ENCODE data around the gene PACS2.

PACS2 gene

GRCh38 chr14:105378199-105378598 lies 63.7 kb downstream of the PACS2 start:
- H3K27ac ChIP-seq (replicated peaks): no peak overlapping the region
- DNase-seq (ENCODE audit: low read depth in 1 of 2, low spot score in 1 of 2): no peak
- H3K4me3 ChIP-seq (replicated peaks; ENCODE audit: insufficient read depth, low read length): no peak overlapping the region

GRCh38 chr14:105378873-105379685 lies 64.5 kb downstream of the PACS2 start:
- DNase-seq (ENCODE audit: low read depth in 1 of 2, low spot score in 1 of 2): no peak
- TF ChIP-seq GABPA (IDR thresholded peaks at IDR 0.05; ENCODE audit: low read depth) (no peak), CTCF (IDR thresholded peaks at IDR 0.05; ENCODE audit: insufficient read depth, low read length) (no peak), SPI1 (IDR thresholded peaks at IDR 0.05; ENCODE audit: borderline replicate concordance, low read depth) (no peak), POLR2AphosphoS5 (IDR thresholded peaks at IDR 0.05; ENCODE audit: low read depth) (no peak), REST (IDR thresholded peaks at IDR 0.05; ENCODE audit: insufficient replicate concordance, low read depth) (no peak)

More at GRCh38 chr14:105378199-105378598, 63.7 kb downstream of the PACS2 start:
- no peaks in the 10 kb centered on the region for H3K27me3 ChIP-seq (ENCODE audit: insufficient read depth, poor library complexity, severe bottlenecking)
- TF ChIP-seq POLR2AphosphoS5 (IDR thresholded peaks at IDR 0.05; ENCODE audit: low read depth) (no peak), CTCF (IDR thresholded peaks at IDR 0.05; ENCODE audit: insufficient read depth, low read length) (no peak), REST (IDR thresholded peaks at IDR 0.05; ENCODE audit: insufficient replicate concordance, low read depth) (no peak), SPI1 (IDR thresholded peaks at IDR 0.05; ENCODE audit: borderline replicate concordance, low read depth) (no peak), GABPA (IDR thresholded peaks at IDR 0.05; ENCODE audit: low read depth) (no peak)

GRCh38 chr14:105379946-105380345 lies 65.4 kb downstream of the PACS2 start:
- Histone ChIP-seq H3K4me3 (replicated peaks; ENCODE audit: insufficient read depth, low read length) (no peak overlapping the region), H3K27ac (replicated peaks) (no peak overlapping the region), H3K27me3 (ENCODE audit: insufficient read depth, poor library complexity, severe bottlenecking) (no peaks in the 10 kb centered on the region)
- no peak for TF ChIP-seq GABPA (IDR thresholded peaks at IDR 0.05; ENCODE audit: low read depth)
- TF ChIP-seq CTCF (IDR thresholded peaks at IDR 0.05; ENCODE audit: insufficient read depth, low read length): no peak
- TF ChIP-seq SPI1 (IDR thresholded peaks at IDR 0.05; ENCODE audit: borderline replicate concordance, low read depth): no peak
- TF ChIP-seq REST (IDR thresholded peaks at IDR 0.05; ENCODE audit: insufficient replicate concordance, low read depth): no peak
- TF ChIP-seq POLR2AphosphoS5 (IDR thresholded peaks at IDR 0.05; ENCODE audit: low read depth): no peak
- DNase-seq (ENCODE audit: low read depth in 1 of 2, low spot score in 1 of 2): no peak

More at GRCh38 chr14:105378873-105379685, 64.5 kb downstream of the PACS2 start:
- Histone ChIP-seq H3K27ac (replicated peaks) (no peak overlapping the region), H3K4me3 (replicated peaks; ENCODE audit: insufficient read depth, low read length) (no peak overlapping the region), H3K27me3 (ENCODE audit: insufficient read depth, poor library complexity, severe bottlenecking) (no peaks in the 10 kb centered on the region)

All from HL-60 (cell line).